Placental epithelial cell (primary cell): ENCODE data around the gene PDCD4. TPM values are rescaled to one million over a fixed set of nuclear protein-coding genes. Genes with fewer than 3 reads are reported as not detected.

Experiments used
- total RNA-seq: library from RNA; depleted of rRNA; stranded (reverse); fragments of >200 nt; gene quantifications from 2 replicates; pipeline ENCODE4 v1.2.3, GENCODE V29; 2012

PDCD4 gene
- 65.6 and 182 TPM in 2 replicates for total RNA-seq

GRCh38 chr10:110871298-110872084, at the start of gene PDCD4:
PDCD4 (plus strand) TSS chr10:110871928; CDS start chr10:110876028, 4,100 bp downstream.

GRCh38 chr10:110918643-110919348, 47.1 kb downstream of the PDCD4 start, which contains the start of gene BBIP1:
BBIP1 (minus strand) TSS chr10:110919180; CDS start chr10:110918157, 1,023 bp downstream.

GRCh38 chr10:110919349-110919931, 47.7 kb downstream of the PDCD4 start, which contains the start of gene SHOC2:
SHOC2 (plus strand) TSS chr10:110919604; CDS start chr10:110964359, 44,755 bp downstream.

Other genes starting within 250 kb of the PDCD4 start
- gene RBM20, start 227.6 kb upstream of the PDCD4 start, total RNA-seq: not detected in 2 replicates
- 20.6 and 21.2 TPM in 2 replicates for gene BBIP1, start 47.3 kb downstream of the PDCD4 start, total RNA-seq
- 35.3 and 54.7 TPM in 2 replicates for gene SHOC2, start 47.7 kb downstream of the PDCD4 start, total RNA-seq
- 0.79 and 2.4 TPM in 2 replicates for gene ADRA2A, start 205.1 kb downstream of the PDCD4 start, total RNA-seq